HepG2 (cell line): Measurements from ENCODE around the gene MAP3K2. TPM values are rescaled to one million over a fixed set of nuclear protein-coding genes. Genes with fewer than 3 reads are reported as not detected.
A peak's percentile ranks its signal among the peaks of the same experiment; 100 is the strongest.

ENCODE experiments used
- BRD4 ChIP-seq: sonication (generic); formaldehyde crosslinking; IDR thresholded peaks from 2 replicates; pipeline ENCODE4 v1.4.0; 2020; ENCODE audit warnings: missing genetic modification reagents
- DMAP1 ChIP-seq: IDR thresholded peaks from 2 replicates; pipeline ENCODE4 v1.6.1; 2016
- HNRNPL ChIP-seq: fragments of 200-400 bp; formaldehyde crosslinking; IDR thresholded peaks from 2 replicates; pipeline ENCODE4 v1.6.1; 2017; ENCODE audit warnings: mild to moderate bottlenecking, low read depth, low read length
- HNRNPLL ChIP-seq: fragments of 200-400 bp; formaldehyde crosslinking; IDR thresholded peaks from 2 replicates; pipeline ENCODE4 v1.6.1; 2017; ENCODE audit warnings: mild to moderate bottlenecking, low read depth, low read length; ENCODE audit not compliant: poor library complexity, severe bottlenecking
- IRF2 ChIP-seq: IDR thresholded peaks from 2 replicates; pipeline ENCODE4 v1.6.1; 2018; ENCODE audit warnings: missing genetic modification reagents, missing compliant biosample characterization
- KDM6A ChIP-seq: IDR thresholded peaks from 2 replicates; pipeline ENCODE4 v1.6.1; 2016; ENCODE audit warnings: low read depth
- MAZ ChIP-seq, 2 experiments: sonication (generic) in 1 of 2; formaldehyde crosslinking in 1 of 2; IDR thresholded peaks; 2 replicates each; pipeline versions ENCODE4 v1.5.0 to v1.6.1; 2012 to 2020; ENCODE audit warnings: low read depth in 2 of 2, mild to moderate bottlenecking in 2 of 2, borderline replicate concordance in 1 of 2, improper control_type of control experiment in 1 of 2, low read length in 1 of 2, missing genetic modification reagents in 1 of 2, moderate library complexity in 1 of 2
- MXI1 ChIP-seq: IDR thresholded peaks from 3 replicates; pipeline ENCODE4 v1.6.1; 2012; ENCODE audit warnings: low read depth, low read length, inconsistent platforms, borderline replicate concordance
- PHF21A ChIP-seq: sonication (generic); formaldehyde crosslinking; IDR thresholded peaks from 2 replicates; pipeline ENCODE4 v1.5.0; 2020; ENCODE audit warnings: mild to moderate bottlenecking, missing genetic modification reagents
- RARA ChIP-seq: IDR thresholded peaks from 2 replicates; pipeline ENCODE4 v1.6.1; 2016; ENCODE audit warnings: missing genetic modification reagents, missing compliant biosample characterization
- SKI ChIP-seq: fragments of 450-650 bp; IDR thresholded peaks from one replicate; pipeline ENCODE4 v1.6.1; 2018; ENCODE audit warnings: mild to moderate bottlenecking; ENCODE audit not compliant: partially characterized antibody
- SPEN ChIP-seq: sonication (generic); formaldehyde crosslinking; IDR thresholded peaks from 2 replicates; pipeline ENCODE4 v1.5.1; 2020; ENCODE audit warnings: low read depth, mild to moderate bottlenecking, missing genetic modification reagents
- SSRP1 ChIP-seq: IDR thresholded peaks from 2 replicates; pipeline ENCODE4 v1.6.1; 2016; ENCODE audit warnings: control low read depth
- THAP11 ChIP-seq: IDR thresholded peaks from 2 replicates; pipeline ENCODE4 v1.6.1; 2016; ENCODE audit warnings: missing biosample characterization, missing genetic modification reagents
- ZBTB38 ChIP-seq: sonication (generic); formaldehyde crosslinking; IDR thresholded peaks from 2 replicates; pipeline ENCODE4 v1.5.1; 2020; ENCODE audit warnings: mild to moderate bottlenecking, missing genetic modification reagents
- ZBTB43 ChIP-seq: sonication (generic); formaldehyde crosslinking; conservative IDR thresholded peaks from 2 replicates; pipeline ENCODE4 v1.4.0; 2020; ENCODE audit warnings: missing genetic modification reagents
- ZNF768 ChIP-seq: sonication (generic); formaldehyde crosslinking; IDR thresholded peaks from 2 replicates; pipeline ENCODE4 v1.4.0; 2020; ENCODE audit warnings: missing genetic modification reagents
- ZNF776 ChIP-seq: sonication (generic); formaldehyde crosslinking; IDR thresholded peaks from 2 replicates; pipeline ENCODE4 v1.4.0; 2020; ENCODE audit warnings: mild to moderate bottlenecking, missing genetic modification reagents
- ZNF790 ChIP-seq: sonication (generic); formaldehyde crosslinking; IDR thresholded peaks from 2 replicates; pipeline ENCODE4 v1.8.0; 2022; ENCODE audit warnings: missing genetic modification reagents, mild to moderate bottlenecking, borderline replicate concordance
- polyA plus RNA-seq, 8 experiments: library from polyadenylated mRNA; depleted of rRNA in 3 of 8; stranded (reverse) in 7 of 8; unstranded in 1 of 8; fragments of >200 nt; fragmentation: Illumina TruSeq in 4 of 8; extraction: Trizol in 4 of 8; gene quantifications; 2 replicates each; pipeline versions ENCODE4 v1.2.1 to v1.2.3, GENCODE V29; 2011 to 2016; ENCODE audit warnings: low read depth in 4 of 8, missing spikeins in 1 of 8, mixed read lengths in 1 of 8; ENCODE audit not compliant: insufficient read depth in 1 of 8
- total RNA-seq, 5 experiments: library from RNA; depleted of rRNA; stranded (reverse); fragments of >200 nt; fragmentation: Illumina TruSeq; extraction: Trizol; gene quantifications; 2 replicates each; pipeline ENCODE4 v1.2.3, GENCODE V29; 2016; ENCODE audit warnings: low read depth in 1 of 5
- TF ChIP-seq, protein P1 (sequence below): sonication (generic); formaldehyde crosslinking; conservative IDR thresholded peaks from 2 replicates; pipeline ENCODE4 v1.4.0; 2020; ENCODE audit warnings: missing genetic modification reagents
- TF ChIP-seq, protein P2 (sequence below): sonication (generic); formaldehyde crosslinking; IDR thresholded peaks from 2 replicates; pipeline ENCODE4 v1.5.1; 2020; ENCODE audit warnings: mild to moderate bottlenecking, missing genetic modification reagents, borderline replicate concordance

The MAP3K2 gene
- total and polyA plus RNA-seq, 2 of the 13 experiments (the other 11 are each of a cell fraction or from before 2014, with no cell fraction given): 12.2 to 37.2 TPM

DNA sequence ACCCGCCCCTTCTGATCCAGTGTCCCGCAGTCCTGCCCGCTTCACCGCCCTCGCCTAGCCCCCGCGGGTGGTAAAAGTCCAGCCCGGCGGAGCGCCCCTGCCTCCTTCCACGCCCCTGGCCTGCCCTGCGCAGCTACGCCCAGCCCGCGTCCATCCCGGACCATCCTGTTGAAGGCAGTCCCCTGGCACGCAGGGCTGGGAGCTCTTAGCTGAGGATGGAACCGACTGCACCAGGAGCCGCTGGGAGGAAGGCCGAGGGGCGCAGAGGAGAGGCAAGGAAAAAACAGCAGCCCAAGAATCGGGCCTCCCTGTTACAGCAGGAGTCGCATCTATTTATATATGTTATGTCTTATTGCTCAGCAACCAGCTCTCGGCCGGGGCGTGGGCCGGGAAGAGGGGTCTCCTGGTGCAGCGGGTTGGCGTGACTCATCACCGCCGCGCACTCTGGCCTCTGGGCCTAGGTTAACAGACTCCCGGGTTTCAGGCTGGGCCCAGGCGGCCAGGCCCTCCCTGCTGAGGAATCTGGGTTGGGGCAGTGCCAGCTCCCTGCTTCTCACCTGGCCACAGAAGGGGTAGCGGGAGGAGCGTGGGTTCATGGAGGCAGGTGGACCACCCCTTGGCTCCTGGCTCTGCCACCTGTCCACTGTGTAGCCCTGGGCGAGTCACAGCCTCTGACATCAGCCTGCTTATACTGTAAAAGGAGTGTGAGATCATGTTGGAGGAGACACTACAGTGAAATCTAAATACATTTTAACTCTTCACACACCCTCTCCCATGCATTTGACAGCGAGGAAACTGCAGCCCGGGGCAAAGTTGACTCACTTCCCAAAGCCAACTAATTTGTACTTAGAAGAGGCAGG is 13.4 kb upstream of the MAP3K2 start (continued):
- TF ChIP-seq, protein P1, sequence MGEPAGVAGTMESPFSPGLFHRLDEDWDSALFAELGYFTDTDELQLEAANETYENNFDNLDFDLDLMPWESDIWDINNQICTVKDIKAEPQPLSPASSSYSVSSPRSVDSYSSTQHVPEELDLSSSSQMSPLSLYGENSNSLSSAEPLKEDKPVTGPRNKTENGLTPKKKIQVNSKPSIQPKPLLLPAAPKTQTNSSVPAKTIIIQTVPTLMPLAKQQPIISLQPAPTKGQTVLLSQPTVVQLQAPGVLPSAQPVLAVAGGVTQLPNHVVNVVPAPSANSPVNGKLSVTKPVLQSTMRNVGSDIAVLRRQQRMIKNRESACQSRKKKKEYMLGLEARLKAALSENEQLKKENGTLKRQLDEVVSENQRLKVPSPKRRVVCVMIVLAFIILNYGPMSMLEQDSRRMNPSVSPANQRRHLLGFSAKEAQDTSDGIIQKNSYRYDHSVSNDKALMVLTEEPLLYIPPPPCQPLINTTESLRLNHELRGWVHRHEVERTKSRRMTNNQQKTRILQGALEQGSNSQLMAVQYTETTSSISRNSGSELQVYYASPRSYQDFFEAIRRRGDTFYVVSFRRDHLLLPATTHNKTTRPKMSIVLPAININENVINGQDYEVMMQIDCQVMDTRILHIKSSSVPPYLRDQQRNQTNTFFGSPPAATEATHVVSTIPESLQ (CRISPR knock-in tag): no peak
- TF ChIP-seq MAZ (IDR thresholded peaks at IDR 0.05; ENCODE audit: borderline replicate concordance, low read depth, low read length): 0 out of 2 replicates have a peak, but pooled peaks have one; percentile 51
- TF ChIP-seq MAZ (CRISPR knock-in tag; IDR thresholded peaks at IDR 0.05; ENCODE audit: low read depth): peak; percentile 30; the same call in 1 of the 2 replicates
- no peak for TF ChIP-seq KDM6A (CRISPR knock-in tag)
- TF ChIP-seq ZNF790: no peak
- peak; percentile 51; the same call in 1 of the 3 replicates for TF ChIP-seq MXI1
- peak; percentile 23; the same call in 1 of the 2 replicates for TF ChIP-seq DMAP1 (CRISPR knock-in tag)
- TF ChIP-seq ZNF768 (CRISPR knock-in tag): no peak
- peak; percentile 55; the same call in 1 of the 2 replicates for TF ChIP-seq ZNF776 (CRISPR knock-in tag)
- no peak for TF ChIP-seq BRD4 (CRISPR knock-in tag)
- TF ChIP-seq SSRP1: peak; percentile 63; the same call in 1 of the 2 replicates
- TF ChIP-seq SKI: peak; percentile 54
- TF ChIP-seq RARA (CRISPR knock-in tag): peak; percentile 20; the same call in 1 of the 2 replicates
- TF ChIP-seq SPEN: peak; percentile 44; the same call in 1 of the 2 replicates
- TF ChIP-seq ZBTB43 (CRISPR knock-in tag): no peak
- no peak for TF ChIP-seq PHF21A (CRISPR knock-in tag)
- TF ChIP-seq HNRNPL: peak; percentile 80
- no peak for TF ChIP-seq THAP11 (CRISPR knock-in tag)
- TF ChIP-seq HNRNPLL: peak; percentile 35
- TF ChIP-seq, protein P2, sequence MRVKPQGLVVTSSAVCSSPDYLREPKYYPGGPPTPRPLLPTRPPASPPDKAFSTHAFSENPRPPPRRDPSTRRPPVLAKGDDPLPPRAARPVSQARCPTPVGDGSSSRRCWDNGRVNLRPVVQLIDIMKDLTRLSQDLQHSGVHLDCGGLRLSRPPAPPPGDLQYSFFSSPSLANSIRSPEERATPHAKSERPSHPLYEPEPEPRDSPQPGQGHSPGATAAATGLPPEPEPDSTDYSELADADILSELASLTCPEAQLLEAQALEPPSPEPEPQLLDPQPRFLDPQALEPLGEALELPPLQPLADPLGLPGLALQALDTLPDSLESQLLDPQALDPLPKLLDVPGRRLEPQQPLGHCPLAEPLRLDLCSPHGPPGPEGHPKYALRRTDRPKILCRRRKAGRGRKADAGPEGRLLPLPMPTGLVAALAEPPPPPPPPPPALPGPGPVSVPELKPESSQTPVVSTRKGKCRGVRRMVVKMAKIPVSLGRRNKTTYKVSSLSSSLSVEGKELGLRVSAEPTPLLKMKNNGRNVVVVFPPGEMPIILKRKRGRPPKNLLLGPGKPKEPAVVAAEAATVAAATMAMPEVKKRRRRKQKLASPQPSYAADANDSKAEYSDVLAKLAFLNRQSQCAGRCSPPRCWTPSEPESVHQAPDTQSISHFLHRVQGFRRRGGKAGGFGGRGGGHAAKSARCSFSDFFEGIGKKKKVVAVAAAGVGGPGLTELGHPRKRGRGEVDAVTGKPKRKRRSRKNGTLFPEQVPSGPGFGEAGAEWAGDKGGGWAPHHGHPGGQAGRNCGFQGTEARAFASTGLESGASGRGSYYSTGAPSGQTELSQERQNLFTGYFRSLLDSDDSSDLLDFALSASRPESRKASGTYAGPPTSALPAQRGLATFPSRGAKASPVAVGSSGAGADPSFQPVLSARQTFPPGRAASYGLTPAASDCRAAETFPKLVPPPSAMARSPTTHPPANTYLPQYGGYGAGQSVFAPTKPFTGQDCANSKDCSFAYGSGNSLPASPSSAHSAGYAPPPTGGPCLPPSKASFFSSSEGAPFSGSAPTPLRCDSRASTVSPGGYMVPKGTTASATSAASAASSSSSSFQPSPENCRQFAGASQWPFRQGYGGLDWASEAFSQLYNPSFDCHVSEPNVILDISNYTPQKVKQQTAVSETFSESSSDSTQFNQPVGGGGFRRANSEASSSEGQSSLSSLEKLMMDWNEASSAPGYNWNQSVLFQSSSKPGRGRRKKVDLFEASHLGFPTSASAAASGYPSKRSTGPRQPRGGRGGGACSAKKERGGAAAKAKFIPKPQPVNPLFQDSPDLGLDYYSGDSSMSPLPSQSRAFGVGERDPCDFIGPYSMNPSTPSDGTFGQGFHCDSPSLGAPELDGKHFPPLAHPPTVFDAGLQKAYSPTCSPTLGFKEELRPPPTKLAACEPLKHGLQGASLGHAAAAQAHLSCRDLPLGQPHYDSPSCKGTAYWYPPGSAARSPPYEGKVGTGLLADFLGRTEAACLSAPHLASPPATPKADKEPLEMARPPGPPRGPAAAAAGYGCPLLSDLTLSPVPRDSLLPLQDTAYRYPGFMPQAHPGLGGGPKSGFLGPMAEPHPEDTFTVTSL: no peak
- 0 out of 2 replicates have a peak, but pooled peaks have one; percentile 18 for TF ChIP-seq IRF2 (CRISPR knock-in tag)
- 0 out of 2 replicates have a peak, but pooled peaks have one; percentile 20 for TF ChIP-seq ZBTB38
